K562 (cell line): ENCODE results near the gene CCDC174. TPM values are rescaled to one million over a fixed set of nuclear protein-coding genes. Genes with fewer than 3 reads are reported as not detected.

Experiments used
- ATAC-seq: fragments of 200-7000 bp; cut with Tn5 transposase; 3 replicates; pipeline ENCODE4 v1.9.1; 2020; ENCODE audit warnings: moderate library complexity
- BruUV-seq: library from RNA; stranded (reverse); fragments of 400-500 nt; replicated peaks from 2 replicates; lab custom pipeline; 2021; lab: Mats Ljungman, UMichigan
- CTCF ChIA-PET: fragments of 300-600 bp; formaldehyde crosslinking; extraction: SDS; loops from one replicate; lab custom pipeline; 2021; ENCODE audit warnings: low intra/inter-chr PET ratio; lab: Yijun Ruan, JAX
- POLR2A ChIA-PET: fragments of 300-600, 350-650 bp; sonication (Branson Sonifier 250); formaldehyde crosslinking; extraction: SDS; loops from one replicate; lab custom pipeline; 2021; ENCODE audit warnings: antibody characterized with exemption, inconsistent platforms; lab: Yijun Ruan, JAX
- DNase-seq, 4 experiments: peaks; one replicate each; pipeline versions ENCODE4 v3.0.0 to v3.0.0-alpha.2; 2011 to 2018; ENCODE audit warnings: low spot score in 3 of 4, mixed read lengths in 3 of 4; ENCODE audit errors: extremely low read depth in 1 of 4
- FAIRE-seq: peaks from 2 replicates; lab custom pipeline; 2011; peaks lifted over from hg19 to GRCh38; lab: Jason Lieb, UNC
- H2AFZ ChIP-seq: 2 replicates; pipeline ENCODE4 v1.6.0; 2011; ENCODE audit warnings: low read depth, low read length, control low read depth, inconsistent platforms
- H3K27ac ChIP-seq: fragments of 200-600 bp; 3 replicates; pipeline ENCODE4 v1.8.0; 2011; ENCODE audit warnings: low read depth, mild to moderate bottlenecking, control low read depth, inconsistent platforms, low read length, moderate library complexity, mixed read lengths; ENCODE audit errors: extremely low read depth
- H3K27me3 ChIP-seq, 2 experiments: fragments of 300-600 bp in 1 of 2; 2 replicates in 1 of 2; 3 replicates in 1 of 2; pipeline versions ENCODE4 v1.6.0 to v1.8.0; 2011; ENCODE audit warnings: inconsistent platforms in 2 of 2, low read length in 2 of 2, mild to moderate bottlenecking in 1 of 2, mixed read lengths in 1 of 2, moderate library complexity in 1 of 2; ENCODE audit not compliant: control insufficient read depth in 2 of 2, insufficient read depth in 2 of 2
- H3K36me3 ChIP-seq: fragments of 300-600 bp; 3 replicates; pipeline ENCODE4 v1.8.0; 2011; ENCODE audit warnings: mild to moderate bottlenecking, low read length, inconsistent platforms; ENCODE audit not compliant: control insufficient read depth, insufficient read depth
- H3K4me1 ChIP-seq, 2 experiments: fragments of 200-600 bp in 1 of 2; replicated peaks in 1 of 2; 2 replicates in 1 of 2; 3 replicates in 1 of 2; pipeline versions ENCODE4 v1.5.1 to v1.8.0; 2011; ENCODE audit warnings: inconsistent platforms in 2 of 2, low read length in 2 of 2, mild to moderate bottlenecking in 1 of 2, mixed read lengths in 1 of 2, moderate library complexity in 1 of 2; ENCODE audit not compliant: control insufficient read depth in 2 of 2, insufficient read depth in 2 of 2
- H3K4me2 ChIP-seq: 2 replicates; pipeline ENCODE4 v1.6.1; 2011; ENCODE audit warnings: low read length, control low read depth, inconsistent platforms, mixed read lengths; ENCODE audit not compliant: insufficient read depth
- H3K4me3 ChIP-seq: fragments of 200-600 bp; sonication (generic), shearing (Covaris generic); 2 replicates; pipeline ENCODE4 v1.5.1; 2016; ENCODE audit warnings: control low read depth, inconsistent platforms
- H3K79me2 ChIP-seq: fragments of 200-600 bp; 3 replicates; pipeline ENCODE4 v1.8.0; 2011; ENCODE audit warnings: low read length, inconsistent platforms; ENCODE audit not compliant: control insufficient read depth, insufficient read depth
- H3K9ac ChIP-seq, 2 experiments: 2 replicates each; pipeline versions ENCODE4 v1.6.0 to v1.6.1; 2011; ENCODE audit warnings: low read depth in 2 of 2, low read length in 2 of 2, control low read depth in 1 of 2, inconsistent platforms in 1 of 2, mild to moderate bottlenecking in 1 of 2, mixed read lengths in 1 of 2; ENCODE audit not compliant: insufficient read depth in 1 of 2
- H3K9me1 ChIP-seq: one replicate; pipeline ENCODE4 v1.6.0; 2011; ENCODE audit warnings: inconsistent platforms, mild to moderate bottlenecking, low read length, moderate library complexity; ENCODE audit not compliant: control insufficient read depth, insufficient read depth
- H3K9me3 ChIP-seq: replicated peaks from 2 replicates; pipeline ENCODE4 v1.5.1; 2011; ENCODE audit warnings: low read depth, low read length, inconsistent platforms; ENCODE audit not compliant: control insufficient read depth, insufficient read depth
- H4K20me1 ChIP-seq: replicated peaks from 2 replicates; pipeline ENCODE4 v1.6.1; 2011; ENCODE audit warnings: low read length, inconsistent platforms, mixed read lengths; ENCODE audit not compliant: control insufficient read depth, insufficient read depth
- CREBBP ChIP-seq: IDR thresholded peaks from one replicate; pipeline ENCODE4 v1.6.1; 2012; ENCODE audit warnings: low read depth, mild to moderate bottlenecking, control low read depth, inconsistent platforms, low read length
- CREM ChIP-seq: IDR thresholded peaks from 2 replicates; pipeline ENCODE4 v1.6.1; 2014; ENCODE audit warnings: antibody characterized with exemption, low read depth
- CXXC5 ChIP-seq: fragments of 250-450 bp; sonication (Bioruptor Pico); IDR thresholded peaks from 2 replicates; pipeline ENCODE4 v1.8.0; 2022; ENCODE audit warnings: inconsistent platforms, mild to moderate bottlenecking, moderate library complexity
- EGR1 ChIP-seq: fragments of 450-650 bp; conservative IDR thresholded peaks from 2 replicates; pipeline ENCODE4 v1.6.1; 2017; ENCODE audit warnings: mild to moderate bottlenecking
- ELF4 ChIP-seq: fragments of 450-650 bp; formaldehyde crosslinking; IDR thresholded peaks from 2 replicates; pipeline ENCODE4 v1.4.0; 2022; ENCODE audit warnings: missing genetic modification characterization
- FOSL1 ChIP-seq: fragments of 200-800 bp; sonication (Bioruptor generic); conservative IDR thresholded peaks from 2 replicates; pipeline ENCODE4 v1.6.1; 2016; ENCODE audit warnings: missing genetic modification characterization, missing compliant biosample characterization
- JUND ChIP-seq, 2 experiments: IDR thresholded peaks; 2 replicates in 1 of 2; 3 replicates in 1 of 2; pipeline ENCODE4 v1.6.1; 2011; ENCODE audit warnings: borderline replicate concordance in 2 of 2, low read depth in 2 of 2, low read length in 2 of 2, improper control_type of control experiment in 1 of 2, missing biosample characterization in 1 of 2, missing genetic modification characterization in 1 of 2, missing genetic modification reagents in 1 of 2
- THAP12 ChIP-seq: fragments of 250-450 bp; sonication (Bioruptor Pico); IDR thresholded peaks from 2 replicates; pipeline ENCODE4 v1.9.0; 2021; ENCODE audit warnings: mild to moderate bottlenecking, inconsistent platforms
- ZBTB1 ChIP-seq: sonication (generic); formaldehyde crosslinking; IDR thresholded peaks from 2 replicates; pipeline ENCODE4 v1.8.1; 2023; ENCODE audit warnings: missing genetic modification reagents, low read depth, mild to moderate bottlenecking, borderline replicate concordance
- ZFP30 ChIP-seq: fragments of 250-450 bp; sonication (Bioruptor Pico); IDR thresholded peaks from 2 replicates; pipeline ENCODE4 v1.8.0; 2022; ENCODE audit warnings: moderate library complexity, mild to moderate bottlenecking, inconsistent platforms, borderline replicate concordance
- ZNF253 ChIP-seq: fragments of 250-450 bp; sonication (Bioruptor Pico); conservative IDR thresholded peaks from 2 replicates; pipeline ENCODE4 v1.6.1; 2021; ENCODE audit warnings: mild to moderate bottlenecking
- WGBS: fragments of 100-300 bp; shearing (Covaris generic); methylation state at CpG from one replicate; pipeline ENCODE4 v1.1.6; 2016; ENCODE audit warnings: low coverage, mixed read lengths; ENCODE audit not compliant: insufficient coverage; ENCODE audit errors: missing lambda C conversion rate; 5-methylcytosine and 5-hydroxymethylcytosine counted together
- in situ Hi-C: fragments of 300-500 bp; cut with MboI; formaldehyde crosslinking; loops from 4 replicates; pipeline ENCODE4 v1.15.0; 2018; ENCODE audit warnings: inconsistent platforms, mixed read lengths
- intact Hi-C: fragments of 100-400 bp; cut with micrococcal nuclease; formaldehyde crosslinking; loops from 2 replicates; pipeline ENCODE4 v1.14.2; 2022
- polyA plus RNA-seq, 8 experiments: library from polyadenylated mRNA; depleted of rRNA in 4 of 8; stranded (reverse) in 5 of 8; unstranded in 3 of 8; fragments of >200 nt; fragmentation: Nextera tagmentation in 2 of 8; fragmentation: Illumina TruSeq in 1 of 8; extraction: Ambion mirVana in 2 of 8; extraction: Trizol in 1 of 8; gene quantifications; 2 replicates each; pipeline versions ENCODE4 v1.2.1 to v1.2.3, GENCODE V29; 2011 to 2014; ENCODE audit warnings: inconsistent platforms in 1 of 8, missing spikeins in 1 of 8
- total RNA-seq, 7 experiments: library from RNA; depleted of rRNA in 6 of 7; stranded (reverse); fragments of >200 nt in 6 of 7; fragmentation: Illumina TruSeq in 2 of 7; extraction: Trizol in 2 of 7; gene quantifications; 2 replicates each; pipeline versions ENCODE4 v1.2.1 to v1.2.3, GENCODE V29; 2011 to 2021; ENCODE audit warnings: low replicate concordance in 1 of 7

Gene CCDC174
- total and polyA plus RNA-seq, 9 of the 15 experiments (the other 6 are each of a cell fraction or from before 2014, with no cell fraction given), result 7.4 to 41.0 (median 28.5) TPM

DNA sequence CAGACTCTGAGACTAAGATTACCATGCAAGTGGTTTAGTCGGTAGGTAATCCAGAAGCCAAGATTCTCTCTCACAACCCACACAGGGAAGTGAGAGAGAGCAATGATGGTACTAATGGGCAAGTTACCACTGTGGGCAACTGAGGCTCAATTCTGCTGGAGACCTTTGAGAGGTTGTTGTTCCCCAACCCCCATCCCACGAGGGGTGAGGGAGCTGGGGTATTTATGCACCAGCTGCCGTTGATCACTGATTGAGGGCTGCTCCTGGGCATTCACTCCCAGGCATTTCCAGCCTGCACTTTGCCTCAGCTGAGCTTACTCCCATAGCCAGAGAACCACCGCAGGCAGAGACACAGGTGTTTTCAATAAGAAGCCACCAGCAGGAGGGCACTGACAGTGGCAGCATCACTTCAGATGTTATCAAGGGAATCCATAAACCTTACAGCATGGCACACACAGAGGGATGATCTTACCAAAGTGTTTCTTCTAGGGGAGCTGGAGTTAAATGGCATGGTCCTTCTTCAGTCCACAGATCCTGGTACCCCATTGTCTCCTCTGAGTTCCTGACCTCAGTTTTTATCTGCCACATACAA lies 15.0 kb upstream of the CCDC174 start:
- no peaks in the 10 kb centered on the region for H3K9me1 ChIP-seq
- peaks cover 2% of the 10 kb centered on the region; the same call in 1 of the 2 replicates for H4K20me1 ChIP-seq
- H3K4me3 ChIP-seq, result no peak overlapping the region
- no peaks in the 10 kb centered on the region for H3K36me3 ChIP-seq
- H2AFZ ChIP-seq, result no peak overlapping the region
- TF ChIP-seq CXXC5 (CRISPR knock-in tag) (no peak), CREBBP (no peak)
- ATAC-seq (no peak), FAIRE-seq (no peak), DNase-seq (no peak)
- in situ Hi-C loops, result no loop called here
- H3K27ac ChIP-seq, result no peak overlapping the region
- POLR2A ChIA-PET, result interaction anchor here (0.6 to 1.3 kb wide), 4 partner anchors 10 to 145 kb away, joined by 3 read pairs; no protein-coding TSS in a partner anchor
- CTCF ChIA-PET, result no interaction called here
- no peaks in the 10 kb centered on the region for H3K4me1 ChIP-seq
- H3K79me2 ChIP-seq, result no peaks in the 10 kb centered on the region
- intact Hi-C loops, result no loop called here
- H3K9me3 ChIP-seq, result no peaks in the 10 kb centered on the region
- no peak overlapping the region for H3K9ac ChIP-seq
- no TSS peak for BruUV-seq
- H3K27me3 ChIP-seq, result peaks cover 20 to 56% of the 10 kb centered on the region in 2 experiments
- no peak overlapping the region for H3K4me2 ChIP-seq
- 3% methylated on average over 4 of the region's 4 CpGs for WGBS

GRCh38 chr3:14640157-14640562 lies 11.4 kb upstream of the CCDC174 start:
- POLR2A ChIA-PET, result no interaction called here
- no peak for FAIRE-seq
- BruUV-seq, result no TSS peak
- TF ChIP-seq JUND (IDR thresholded peaks at IDR 0.05; ENCODE audit: borderline replicate concordance, low read depth, low read length) (peak; percentile 58; the same call in 1 of the 2 replicates), JUND (tag; IDR thresholded peaks at IDR 0.05; ENCODE audit: borderline replicate concordance, low read depth, low read length) (peak; percentile 59; the same call in 2 of the 3 replicates), THAP12 (CRISPR knock-in tag) (no peak), ZBTB1 (no peak), EGR1 (0 out of 2 replicates have a peak, but pooled peaks have one; percentile 9), CREM (0 out of 2 replicates have a peak, but pooled peaks have one; percentile 32), FOSL1 (peak; percentile 80), ZNF253 (no peak), ELF4 (CRISPR knock-in tag) (no peak), ZFP30 (CRISPR knock-in tag) (no peak)

More at GRCh38 chr3:14640157-14640562, 11.4 kb upstream of the CCDC174 start:
- Histone ChIP-seq H3K9me1 (no peaks in the 10 kb centered on the region), H3K36me3 (no peaks in the 10 kb centered on the region), H4K20me1 (peaks cover 4% of the 10 kb centered on the region; the same call in 1 of the 2 replicates), H3K79me2 (no peaks in the 10 kb centered on the region), H3K27me3 (peaks cover 46 to 56% of the 10 kb centered on the region in 2 experiments), H3K27ac (no peak overlapping the region), H3K4me1 (no peaks in the 10 kb centered on the region), H3K4me2 (peak overlapping the region; percentile 33; the same call in 1 of the 2 replicates), H2AFZ (no peak overlapping the region), H3K9me3 (no peaks in the 10 kb centered on the region), H3K4me3 (no peak overlapping the region), H3K9ac (no peak overlapping the region)
- intact Hi-C loops (no loop called here), in situ Hi-C loops (no loop called here)
- peak; percentile 55 for ATAC-seq
- peak in 1 of 4 experiments; percentile 32 for DNase-seq
- 1% methylated on average over 10 of the region's 10 CpGs for WGBS
- CTCF ChIA-PET, result no interaction called here
